HG03103 (cell line): ENCODE data around the gene PLPP4.
A peak's percentile ranks its signal among the peaks of the same experiment; 100 is the strongest.

Source experiments
- ATAC-seq: cut with Tn5 transposase; IDR thresholded peaks from one replicate; pipeline ENCODE4 v1.9.1; 2021; ENCODE audit warnings: low read depth; ENCODE audit not compliant: unreplicated experiment

The PLPP4 gene

DNA sequence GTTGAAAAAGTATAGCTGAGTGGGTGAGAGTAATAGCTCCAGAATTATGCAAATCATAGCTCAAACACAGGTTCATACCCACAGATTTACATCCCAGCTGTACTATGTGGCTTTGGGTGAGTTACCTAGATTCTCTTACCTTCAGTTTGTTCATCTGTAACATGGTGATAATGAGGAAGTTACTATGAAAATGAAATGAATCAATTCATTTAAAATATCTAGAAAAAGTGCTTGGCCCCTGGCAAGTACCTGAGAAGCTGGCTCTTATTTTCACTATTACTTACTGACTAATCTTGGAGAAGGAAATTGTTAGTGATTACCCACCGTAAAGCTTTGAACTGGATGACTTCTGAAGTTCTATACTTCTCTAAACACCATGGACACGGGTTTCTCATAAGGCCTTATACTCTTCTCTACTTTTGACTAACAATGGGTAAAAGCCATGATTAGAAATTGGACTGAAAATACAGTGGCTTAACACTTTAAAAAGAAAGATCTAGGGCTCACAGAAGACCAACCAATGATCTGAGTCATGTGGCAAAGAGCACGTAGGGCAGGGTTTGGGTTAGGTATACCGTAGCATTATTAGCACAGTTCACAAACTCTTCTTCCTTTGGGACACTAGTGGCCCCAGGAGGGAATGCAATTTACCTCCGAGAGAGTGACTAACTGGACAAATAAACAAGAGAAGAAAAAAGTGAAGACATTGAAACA is 149.2 kb downstream of the PLPP4 start:
- peak; percentile 61 for ATAC-seq

DNA sequence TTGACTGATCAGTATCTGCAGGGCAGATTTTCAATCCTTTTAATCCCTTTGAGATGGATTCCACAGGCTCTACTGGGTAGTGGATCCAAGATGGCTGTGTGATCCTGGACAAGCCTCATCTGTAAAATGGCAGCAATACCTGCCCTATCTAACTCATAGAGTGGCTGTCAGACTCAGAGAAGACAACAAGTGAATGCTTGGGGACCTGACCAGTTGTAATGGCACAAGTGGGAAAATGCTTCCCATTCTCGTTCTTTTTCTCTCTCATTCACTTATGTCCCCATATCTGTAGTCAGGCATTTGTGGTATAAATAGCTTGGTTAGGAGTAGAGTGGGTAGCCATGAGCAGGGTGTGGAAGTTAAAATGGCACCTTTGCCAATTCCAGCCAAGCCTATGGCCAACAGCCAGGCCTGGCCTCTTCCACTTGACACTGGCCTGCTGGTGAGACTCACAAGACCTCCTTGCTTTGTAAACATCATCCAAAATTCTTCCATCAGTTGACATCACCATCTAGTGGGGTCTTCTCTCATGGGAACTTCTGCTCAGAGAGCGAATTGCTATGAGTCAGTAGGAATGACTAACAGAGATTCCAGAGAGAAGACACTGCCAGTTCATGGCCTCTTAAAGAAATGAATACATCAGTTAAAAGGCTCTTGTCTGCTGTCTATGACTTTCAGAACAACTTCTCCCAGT is 150.1 kb downstream of the PLPP4 start:
- ATAC-seq: peak; percentile 12

DNA sequence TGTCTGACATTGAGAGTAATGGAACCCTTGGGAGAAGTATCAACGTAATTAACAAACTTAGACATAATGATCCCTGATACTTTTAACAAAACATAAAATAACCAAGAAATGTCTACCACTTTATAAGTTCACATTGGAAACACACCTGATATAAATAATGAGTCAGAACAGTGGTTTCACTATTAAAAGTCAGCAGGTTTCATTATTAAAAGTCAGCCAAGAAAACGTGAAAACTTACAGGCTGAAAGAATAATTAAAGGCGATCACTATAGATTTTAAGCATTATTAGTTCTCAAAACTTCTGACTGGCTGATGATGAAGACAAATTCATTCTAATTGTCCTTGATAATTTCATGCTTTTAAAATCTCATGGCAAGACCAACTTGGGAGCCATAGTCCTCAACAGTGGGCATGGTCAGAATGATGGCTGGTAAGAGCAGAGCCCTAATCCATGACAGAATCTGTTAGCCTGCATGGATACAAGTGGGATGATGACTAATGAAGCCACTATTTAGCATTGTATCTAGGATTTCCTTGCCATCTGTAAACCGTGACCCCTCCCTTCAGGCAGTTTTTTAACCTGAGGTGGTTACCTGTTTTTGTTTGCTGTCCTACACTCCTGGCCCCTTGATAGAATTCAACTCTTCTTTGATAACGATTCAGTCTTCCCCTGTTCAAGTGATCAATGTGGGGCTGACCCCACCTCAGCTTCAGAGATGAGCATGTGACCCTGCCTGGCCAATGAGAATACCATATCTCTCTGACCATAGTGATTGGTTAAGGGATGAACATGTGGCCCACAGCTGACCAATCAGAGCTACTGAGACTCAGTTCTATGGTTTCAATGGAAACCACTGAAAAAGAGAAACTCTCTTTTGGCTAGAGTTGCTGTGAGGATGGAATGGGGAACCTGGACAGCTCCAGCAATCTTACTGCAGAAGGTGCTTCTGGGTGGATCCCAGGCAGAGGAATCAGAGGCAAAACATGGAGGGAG is 151.0 kb downstream of the PLPP4 start:
- ATAC-seq: peak; percentile 31

- no peak for ATAC-seq
These were observed 152.0 kb downstream of the PLPP4 start for GRCh38 chr10:120609006-120609405.

GRCh38 chr10:120610791-120611190 is 153.8 kb downstream of the PLPP4 start:
- ATAC-seq: no peak

DNA sequence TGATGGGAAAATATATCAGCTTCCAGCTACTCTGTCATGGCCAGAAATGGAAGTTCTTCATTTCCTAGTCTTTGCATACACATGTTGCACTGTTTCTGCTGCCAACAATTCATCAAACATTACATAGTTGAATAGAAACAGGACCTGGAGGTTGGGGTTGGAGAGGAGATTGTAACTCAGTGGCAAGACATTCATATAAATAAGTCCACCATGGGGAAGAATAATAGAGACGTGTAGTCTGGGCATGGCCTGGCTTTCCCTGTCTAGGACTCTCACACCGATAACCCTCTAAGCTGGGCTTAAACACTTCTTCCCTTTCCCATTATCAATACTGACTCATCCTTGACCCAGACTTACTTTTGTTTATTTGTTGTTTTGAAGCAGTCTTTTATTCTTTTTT is 155.7 kb downstream of the PLPP4 start:
- ATAC-seq: no peak

GRCh38 chr10:120613180-120613579 is 156.2 kb downstream of the PLPP4 start:
- ATAC-seq: no peak

- no peak for ATAC-seq
These were observed 157.7 kb downstream of the PLPP4 start for GRCh38 chr10:120614680-120615079.

DNA sequence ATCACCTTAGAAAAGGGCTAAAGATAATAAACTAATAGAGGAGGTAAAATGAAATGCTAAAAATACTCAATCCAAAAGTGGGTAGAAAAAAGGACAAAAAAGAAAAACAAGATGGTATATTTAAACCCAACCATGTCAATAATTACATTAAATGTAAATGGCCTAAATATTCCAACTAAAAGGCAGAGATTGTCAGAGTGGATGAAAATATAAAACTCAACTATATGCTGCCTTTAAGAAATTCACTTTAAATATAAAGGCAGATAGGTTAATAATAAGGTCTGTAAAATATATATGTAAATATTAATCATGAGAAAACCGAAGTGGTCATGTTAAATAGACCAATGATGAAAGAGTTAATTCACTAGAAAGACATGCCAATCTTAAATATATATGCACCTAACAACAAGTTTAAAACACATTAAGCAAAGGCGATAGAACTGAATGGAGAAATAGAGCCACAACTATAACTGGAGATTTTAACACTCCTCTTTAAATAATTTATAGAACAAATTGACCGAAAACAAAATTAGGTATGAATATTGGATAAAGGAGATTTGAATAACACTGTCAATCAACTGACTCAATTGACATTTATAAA is 159.4 kb downstream of the PLPP4 start:
- no peak for ATAC-seq

GRCh38 chr10:120628197-120628596 is 171.2 kb downstream of the PLPP4 start:
- ATAC-seq: no peak

DNA sequence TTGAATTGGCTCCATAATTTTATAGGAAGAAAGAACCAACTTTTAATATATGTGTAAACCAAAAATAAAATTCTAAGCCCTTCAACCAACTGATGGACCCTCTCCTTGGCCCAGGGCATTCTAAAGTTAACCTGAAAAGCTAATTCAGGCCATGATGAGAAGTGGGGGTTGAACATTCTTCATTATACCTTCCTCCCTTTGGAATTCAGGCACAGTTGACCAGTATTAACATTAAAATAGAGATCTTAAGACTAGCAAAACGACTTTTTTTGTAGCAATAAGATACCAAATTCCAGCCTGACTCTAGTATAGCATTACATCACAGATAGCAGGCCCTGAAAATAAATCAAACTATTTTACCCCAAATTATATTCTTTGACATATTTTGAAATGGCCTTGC is 173.2 kb downstream of the PLPP4 start:
- ATAC-seq: no peak

DNA sequence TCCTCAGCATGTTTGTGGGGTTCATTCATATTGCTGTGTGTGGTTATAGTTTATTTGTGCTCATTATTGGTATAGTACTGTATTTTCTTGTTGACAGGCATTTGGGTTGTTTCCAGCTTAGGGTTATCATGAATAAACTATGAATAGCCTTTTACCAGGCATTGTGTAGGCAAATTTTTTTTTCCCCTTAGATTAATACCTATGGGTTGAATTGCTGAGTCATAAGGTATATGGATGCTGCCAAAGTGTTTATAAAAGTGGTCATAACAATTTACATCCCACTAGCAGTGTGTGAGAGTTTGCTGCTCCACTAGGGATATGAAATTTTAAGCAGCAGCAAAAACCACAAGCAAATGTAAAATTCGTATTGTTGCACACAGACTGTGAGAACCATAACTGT is 175.0 kb downstream of the PLPP4 start:
- no peak for ATAC-seq

DNA sequence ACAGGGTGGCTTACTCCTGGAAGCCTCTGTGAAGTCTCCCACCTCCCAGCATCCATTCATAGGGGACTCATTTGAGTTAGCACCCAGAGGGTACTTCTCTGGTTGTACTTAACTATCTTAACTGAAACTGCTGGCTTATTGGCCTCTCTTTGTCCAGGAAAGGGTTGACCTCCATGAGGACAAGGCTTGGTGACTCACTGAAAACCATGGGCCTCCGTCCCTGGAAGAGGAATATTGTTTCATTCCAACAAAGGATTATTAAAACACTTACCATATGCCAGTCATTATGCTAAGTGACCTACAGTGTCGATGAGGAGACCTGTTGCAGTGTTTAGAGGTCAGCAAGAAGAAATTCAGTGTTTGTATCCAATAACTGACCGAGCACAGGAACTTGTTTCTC is 175.9 kb downstream of the PLPP4 start:
- no peak for ATAC-seq

- ATAC-seq: no peak
These were observed 177.6 kb downstream of the PLPP4 start for GRCh38 chr10:120634659-120635058.
